Right ventricle myocardium superior (tissue), 1 donor: ENCODE results near the gene CLNS1A. TPM values are rescaled to one million over a fixed set of nuclear protein-coding genes. Genes with fewer than 3 reads are reported as not detected.

Experiments
- ATAC-seq: fragments of 200-7000 bp; cut with Tn5 transposase; one replicate; pipeline ENCODE4 v1.9.1; 2020; ENCODE audit warnings: mild to moderate bottlenecking; ENCODE audit not compliant: poor library complexity
- DNase-seq: peaks from one replicate; pipeline ENCODE4 v3.0.0-alpha.2; 2020
- intact Hi-C: fragments of 100-400 bp; cut with DNase I; formaldehyde crosslinking; loops from one replicate; pipeline ENCODE4 v1.11.2; 2022
- long read RNA-seq: library from polyadenylated mRNA; unstranded; transcript quantifications from one replicate; pipeline ENCODE4 v2.0.0, GENCODE V29; 2021
- total RNA-seq: library from RNA; stranded (reverse); fragmentation: NEBNext Ultra II Directional; extraction: Animal tissue kit (Norgen Biotek cat#: 25700); gene quantifications from one replicate; pipeline ENCODE4 v1.2.1, GENCODE V29; 2021
- donor health status: DM: no; HTN: yes; CAD: no; lungs with severe emphysema.

Gene CLNS1A
- 71.5 TPM for total RNA-seq
- long read RNA-seq, transcript CLNS1A-210 (7 exons, 953 nt) = minor isoform, 5 of 87 reads
- long read RNA-seq, transcript CLNS1A-204 (7 exons, 2,993 nt) = major isoform, 74 of 87 reads
- long read RNA-seq, partial matches to known transcripts = 5 of 87 reads
- long read RNA-seq, other reads (novel, unspliced or antisense) = 1 of 87 reads

- peak; percentile 90 for DNase-seq
- ATAC-seq = peak; percentile 98
- intact Hi-C loops = loop anchor here (10.0 kb wide), 1 partner anchor 187 kb away; the partner anchor contains the start of genes AAMDC and RSF1
These were observed at the start of gene CLNS1A for GRCh38 chr11:77637345-77638165. CLNS1A (minus strand) TSS chr11:77637794; CDS start chr11:77637714, 80 bp downstream.

- ATAC-seq (no peak), DNase-seq (no peak)
- intact Hi-C loops = no loop called here
These were observed 49.5 kb upstream of the CLNS1A start for GRCh38 chr11:77687088-77687487.

- ATAC-seq (no peak), DNase-seq (no peak)
- intact Hi-C loops = no loop called here
These were observed 39.5 kb upstream of the CLNS1A start for GRCh38 chr11:77677138-77677537.

- peak; percentile 90 for ATAC-seq
- intact Hi-C loops = no loop called here
- DNase-seq = no peak
These were observed 34.7 kb upstream of the CLNS1A start for GRCh38 chr11:77672264-77672663.

- ATAC-seq (no peak), DNase-seq (no peak)
- intact Hi-C loops = no loop called here
These were observed 32.4 kb upstream of the CLNS1A start for GRCh38 chr11:77669848-77670511.

- ATAC-seq (no peak), DNase-seq (no peak)
- intact Hi-C loops = no loop called here
These were observed 31.2 kb upstream of the CLNS1A start for GRCh38 chr11:77668760-77669159.

GRCh38 chr11:77665240-77665965 is 27.8 kb upstream of the CLNS1A start:
- DNase-seq = no peak
- no peak for ATAC-seq
- intact Hi-C loops = no loop called here

- intact Hi-C loops = no loop called here
- ATAC-seq (no peak), DNase-seq (no peak)
These were observed 24.1 kb upstream of the CLNS1A start for GRCh38 chr11:77661670-77662069.

- intact Hi-C loops = no loop called here
- no peak for ATAC-seq
- DNase-seq = no peak
These were observed 23.4 kb upstream of the CLNS1A start for GRCh38 chr11:77660947-77661346.

- ATAC-seq (no peak), DNase-seq (no peak)
- intact Hi-C loops = no loop called here
These were observed 20.8 kb upstream of the CLNS1A start for GRCh38 chr11:77658213-77659013.

- intact Hi-C loops = no loop called here
- ATAC-seq = no peak
- no peak for DNase-seq
These were observed 18.8 kb upstream of the CLNS1A start for GRCh38 chr11:77656362-77656761.

- no peak for ATAC-seq
- DNase-seq = no peak
- intact Hi-C loops = no loop called here
These were observed 17.3 kb upstream of the CLNS1A start for GRCh38 chr11:77654770-77655434.

GRCh38 chr11:77650123-77650522 is 12.5 kb upstream of the CLNS1A start:
- no peak for ATAC-seq

GRCh38 chr11:77647654-77648305 is 10.2 kb upstream of the CLNS1A start:
- DNase-seq (no peak), ATAC-seq (no peak)
- intact Hi-C loops = no loop called here

More at GRCh38 chr11:77650123-77650522, 12.5 kb upstream of the CLNS1A start:
- no peak for DNase-seq
- intact Hi-C loops = no loop called here

GRCh38 chr11:77644887-77645286 is 7.3 kb upstream of the CLNS1A start:
- no peak for ATAC-seq

GRCh38 chr11:77642228-77642627 is 4.6 kb upstream of the CLNS1A start:
- ATAC-seq = no peak
- intact Hi-C loops = no loop called here

More at GRCh38 chr11:77644887-77645286, 7.3 kb upstream of the CLNS1A start:
- intact Hi-C loops = no loop called here
- no peak for DNase-seq

GRCh38 chr11:77636731-77637344 is 756 bp downstream of the CLNS1A start:
- DNase-seq (no peak), ATAC-seq (no peak)
- intact Hi-C loops = loop anchor here (10.0 kb wide), 1 partner anchor 188 kb away; the partner anchor contains the start of genes AAMDC and RSF1

More at GRCh38 chr11:77642228-77642627, 4.6 kb upstream of the CLNS1A start:
- no peak for DNase-seq
